ENCODE measurements around the gene SRPK3.
"Not testable (repeated sequence)": the region's sequence is repeated elsewhere in the genome, so short reads cannot be mapped to it uniquely, and the experiment has no call there.

Gene SRPK3

GRCh38 chrX:153780678-153781427 lies at the start of gene SRPK3:
Gene SRPK3, plus strand, starts transcription at chrX:153781041. Its CDS starts 46 bp downstream, at chrX:153781087.
- DNase-seq: no peak

GRCh38 chrX:153731117-153731844 lies 49.6 kb upstream of the SRPK3 start:
- no peak for DNase-seq

GRCh38 chrX:153731845-153732215 lies 49.0 kb upstream of the SRPK3 start:
- DNase-seq: no peak

GRCh38 chrX:153732401-153732800 lies 48.4 kb upstream of the SRPK3 start:
- DNase-seq: no peak

- no peak for DNase-seq
These were observed 47.1 kb upstream of the SRPK3 start for GRCh38 chrX:153733651-153734240.

GRCh38 chrX:153734871-153735270 lies 46.0 kb upstream of the SRPK3 start:
- no peak for DNase-seq

GRCh38 chrX:153735274-153735673 lies 45.6 kb upstream of the SRPK3 start:
- DNase-seq: no peak

GRCh38 chrX:153736071-153736820 lies 44.6 kb upstream of the SRPK3 start:
- DNase-seq: no peak

GRCh38 chrX:153736871-153737441 lies 43.9 kb upstream of the SRPK3 start:
- DNase-seq: no peak

- no peak for DNase-seq
These were observed 42.7 kb upstream of the SRPK3 start for GRCh38 chrX:153738056-153738605.

GRCh38 chrX:153739754-153740486 lies 40.9 kb upstream of the SRPK3 start:
- DNase-seq: no peak

GRCh38 chrX:153740631-153741222 lies 40.1 kb upstream of the SRPK3 start:
- no peak for DNase-seq

GRCh38 chrX:153741446-153741845 lies 39.4 kb upstream of the SRPK3 start:
- DNase-seq: no peak

GRCh38 chrX:153742111-153742510 lies 38.7 kb upstream of the SRPK3 start:
- not testable (repeated sequence) for DNase-seq

- DNase-seq: not testable (repeated sequence)
These were observed 37.9 kb upstream of the SRPK3 start for GRCh38 chrX:153742796-153743467.

GRCh38 chrX:153743468-153744209 lies 37.2 kb upstream of the SRPK3 start:
- not testable (repeated sequence) for DNase-seq

- DNase-seq: no peak
These were observed 36.4 kb upstream of the SRPK3 start for GRCh38 chrX:153744210-153745066.

GRCh38 chrX:153745067-153745433 lies 35.8 kb upstream of the SRPK3 start:
- DNase-seq: not testable (repeated sequence)

- no peak for DNase-seq
These were observed 34.5 kb upstream of the SRPK3 start for GRCh38 chrX:153746359-153746758.

All from NCI-H187 (cell line).